NB4 (cell line): ENCODE data around the gene CNTN5.

ENCODE experiments used
- CTCF ChIP-seq: IDR thresholded peaks from one replicate; pipeline ENCODE4 v1.5.1; 2012; ENCODE audit warnings: low read depth, low read length
- POLR2A ChIP-seq: IDR thresholded peaks from 2 replicates; pipeline ENCODE4 v1.6.1; 2011; ENCODE audit warnings: mild to moderate bottlenecking; ENCODE audit not compliant: insufficient read length; ENCODE audit errors: extremely low read depth

- TF ChIP-seq CTCF: no peak
- no peak for TF ChIP-seq POLR2A
These were observed 651.2 kb downstream of the CNTN5 start for GRCh38 chr11:99671808-99672409.
